Right cardiac atrium (tissue), 5 donors: Measurements from ENCODE around the gene SRC. TPM values are rescaled to one million over a fixed set of nuclear protein-coding genes. Genes with fewer than 3 reads are reported as not detected.

Experiments
- ATAC-seq, 2 donors: fragments of 200-7000 bp; cut with Tn5 transposase; one replicate each; pipeline versions ENCODE4 v1.8.0 to v1.9.1; 2020; ENCODE audit warnings: moderate library complexity in 2 of 2, mild to moderate bottlenecking in 1 of 2
- DNase-seq, 3 donors: peaks; one replicate each; pipeline ENCODE4 v3.0.0-alpha.2; 2020
- H3K27ac ChIP-seq: one replicate; pipeline ENCODE4 v1.5.1; 2013; ENCODE audit warnings: mild to moderate bottlenecking, low read length, control low read depth, moderate library complexity
- H3K27me3 ChIP-seq: one replicate; pipeline ENCODE4 v1.6.1; 2013; ENCODE audit not compliant: control insufficient read depth, insufficient read depth
- H3K4me1 ChIP-seq: one replicate; pipeline ENCODE4 v1.6.1; 2013; ENCODE audit warnings: low read length; ENCODE audit not compliant: control insufficient read depth, insufficient read depth
- H3K4me3 ChIP-seq: one replicate; pipeline ENCODE4 v1.5.1; 2013; ENCODE audit warnings: low read length, control low read depth
- H3K9me3 ChIP-seq: one replicate; pipeline ENCODE4 v1.6.1; 2013; ENCODE audit warnings: low read length; ENCODE audit not compliant: control insufficient read depth
- intact Hi-C, 4 donors: fragments of 100-400 bp; cut with DNase I; formaldehyde crosslinking; loops; one replicate each; pipeline versions ENCODE4 v1.11.0 to v1.14.0; 2022 to 2023
- polyA plus RNA-seq: library from polyadenylated mRNA; stranded (reverse); fragments of 200-250 nt; gene quantifications from one replicate; pipeline ENCODE4 v1.2.3, GENCODE V29; 2013
- total RNA-seq, 4 donors: library from RNA; stranded (reverse); fragmentation: NEBNext Ultra II Directional; extraction: Animal tissue kit (Norgen Biotek cat#: 25700); gene quantifications; one replicate each; pipeline ENCODE4 v1.2.1, GENCODE V29; 2021
- donor health status: healthy with polysubstance abuse.
- donor health status: DM: no; HTN: yes; CAD: no.
- donor health status: DM: no; HTN: no; CAD: no.
- donor health status: DM: no; HTN: yes; CAD: no; lungs with severe emphysema.
- donor health status: DM: yes; HTN: yes; CAD: no.

The SRC gene
- total and polyA plus RNA-seq, 5 donors = 9.5 to 14.0 (median 13.1) TPM

GRCh38 chr20:37454636-37455385 is 108.9 kb downstream of the SRC start:
- no peak overlapping the region for H3K27ac ChIP-seq
- intact Hi-C loops = no loop called here
- ATAC-seq = no peak
- peaks cover 6% of the 10 kb centered on the region for H3K9me3 ChIP-seq
- no peak overlapping the region for H3K4me3 ChIP-seq
- H3K27me3 ChIP-seq = no peaks in the 10 kb centered on the region
- no peak for DNase-seq
- no peaks in the 10 kb centered on the region for H3K4me1 ChIP-seq

Other genes with a start within 250 kb of the SRC start
- gene RPN2, start 166.8 kb upstream of the SRC start, total RNA-seq = 100 to 1,000 TPM in 3 of 4 donors, 10 to 100 TPM in 1; 82.7 to 119 (median 113) TPM
- gene RPN2, start 166.8 kb upstream of the SRC start, polyA plus RNA-seq = 72.1 TPM
- 1 to 10 TPM; 5.4 to 8.4 (median 6.6) TPM for gene MROH8, start 166.6 kb upstream of the SRC start, total RNA-seq
- gene MROH8, start 166.6 kb upstream of the SRC start, polyA plus RNA-seq = 3.8 TPM
- 10 to 100 TPM in 3 of 4 donors, 1 to 10 TPM in 1; 7.3 to 23.5 (median 14.3) TPM for gene GHRH, start 84.3 kb upstream of the SRC start, total RNA-seq
- 19.5 TPM for gene GHRH, start 84.3 kb upstream of the SRC start, polyA plus RNA-seq
- 10 to 100 TPM; 22.9 to 30.6 (median 29.5) TPM for gene MANBAL, start 56.5 kb upstream of the SRC start, total RNA-seq
- gene MANBAL, start 56.5 kb upstream of the SRC start, polyA plus RNA-seq = 34.8 TPM
- gene NNAT, start 175.1 kb downstream of the SRC start, total RNA-seq = 1 to 10 TPM in 1 of 4 donors, under 1 TPM in 2, not detected in 1; 0.60 to 1.1 (median 0.82) TPM
- gene NNAT, start 175.1 kb downstream of the SRC start, polyA plus RNA-seq = 1.2 TPM
- gene BLCAP, start 181.7 kb downstream of the SRC start, total RNA-seq = 100 to 1,000 TPM in 1 of 4 donors, 10 to 100 TPM in 3; 87.4 to 103 (median 93.3) TPM
- gene BLCAP, start 181.7 kb downstream of the SRC start, polyA plus RNA-seq = 97.9 TPM